GM12874 (cell line): ENCODE results near the gene RESP18.

Experiments
- TF ChIP-seq, protein P1 (sequence below): IDR thresholded peaks from 2 replicates; pipeline ENCODE4 v1.5.1; 2011; ENCODE audit warnings: low read depth, mild to moderate bottlenecking, control low read depth, low read length, moderate library complexity; ENCODE audit not compliant: insufficient read depth

RESP18 gene

DNA sequence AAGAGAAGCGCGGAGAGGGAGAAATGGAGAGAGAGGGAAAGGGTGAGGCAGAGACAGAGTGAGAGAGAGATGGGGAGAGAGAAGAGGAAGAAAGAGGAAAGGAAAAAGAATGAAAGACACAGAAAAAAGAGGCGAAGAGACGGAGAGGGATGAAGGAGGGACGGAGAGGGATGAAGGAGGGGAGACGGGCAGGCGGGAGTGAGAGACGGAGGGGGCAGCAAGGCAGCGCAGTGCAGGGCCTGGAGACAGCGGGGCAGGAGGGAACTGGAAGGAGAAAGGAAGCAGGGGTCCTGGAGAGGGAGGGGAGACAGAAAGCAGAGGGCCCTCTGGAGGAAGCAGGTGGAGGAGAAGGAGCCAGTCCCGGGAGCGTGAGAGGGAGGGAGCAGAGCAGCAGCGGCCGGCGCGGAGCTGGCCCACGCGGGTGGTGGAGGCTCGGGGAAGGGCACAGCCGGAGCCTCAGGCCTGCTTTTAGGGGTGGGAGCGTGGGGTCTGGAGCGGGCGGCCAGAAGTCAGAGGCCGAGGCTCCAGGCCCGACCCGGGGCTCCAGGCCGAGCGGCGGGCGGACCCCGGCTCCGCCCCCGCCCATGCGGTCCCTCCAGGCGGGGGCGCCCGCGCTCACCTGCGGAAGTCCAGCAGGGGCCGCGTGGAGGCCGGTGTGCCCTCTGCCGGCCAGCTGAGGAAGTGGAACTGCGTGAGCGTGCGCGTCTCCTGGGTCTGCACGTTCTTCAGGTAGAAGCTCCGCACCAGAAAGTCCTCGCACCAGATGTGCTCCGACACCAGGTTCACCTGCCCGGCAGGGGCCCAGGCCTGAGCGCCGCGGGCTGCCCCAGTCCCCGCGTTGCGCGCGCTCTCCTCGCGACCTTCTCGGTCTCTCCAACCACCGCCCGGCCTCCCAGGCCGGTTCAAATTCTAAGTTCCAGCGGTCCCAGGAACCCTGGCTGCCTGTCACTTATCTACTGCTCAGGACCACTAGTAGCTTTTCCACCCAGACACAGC lies 37.9 kb downstream of the RESP18 start:
- TF ChIP-seq, protein P1, sequence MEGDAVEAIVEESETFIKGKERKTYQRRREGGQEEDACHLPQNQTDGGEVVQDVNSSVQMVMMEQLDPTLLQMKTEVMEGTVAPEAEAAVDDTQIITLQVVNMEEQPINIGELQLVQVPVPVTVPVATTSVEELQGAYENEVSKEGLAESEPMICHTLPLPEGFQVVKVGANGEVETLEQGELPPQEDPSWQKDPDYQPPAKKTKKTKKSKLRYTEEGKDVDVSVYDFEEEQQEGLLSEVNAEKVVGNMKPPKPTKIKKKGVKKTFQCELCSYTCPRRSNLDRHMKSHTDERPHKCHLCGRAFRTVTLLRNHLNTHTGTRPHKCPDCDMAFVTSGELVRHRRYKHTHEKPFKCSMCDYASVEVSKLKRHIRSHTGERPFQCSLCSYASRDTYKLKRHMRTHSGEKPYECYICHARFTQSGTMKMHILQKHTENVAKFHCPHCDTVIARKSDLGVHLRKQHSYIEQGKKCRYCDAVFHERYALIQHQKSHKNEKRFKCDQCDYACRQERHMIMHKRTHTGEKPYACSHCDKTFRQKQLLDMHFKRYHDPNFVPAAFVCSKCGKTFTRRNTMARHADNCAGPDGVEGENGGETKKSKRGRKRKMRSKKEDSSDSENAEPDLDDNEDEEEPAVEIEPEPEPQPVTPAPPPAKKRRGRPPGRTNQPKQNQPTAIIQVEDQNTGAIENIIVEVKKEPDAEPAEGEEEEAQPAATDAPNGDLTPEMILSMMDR, result peak; percentile 100

DNA sequence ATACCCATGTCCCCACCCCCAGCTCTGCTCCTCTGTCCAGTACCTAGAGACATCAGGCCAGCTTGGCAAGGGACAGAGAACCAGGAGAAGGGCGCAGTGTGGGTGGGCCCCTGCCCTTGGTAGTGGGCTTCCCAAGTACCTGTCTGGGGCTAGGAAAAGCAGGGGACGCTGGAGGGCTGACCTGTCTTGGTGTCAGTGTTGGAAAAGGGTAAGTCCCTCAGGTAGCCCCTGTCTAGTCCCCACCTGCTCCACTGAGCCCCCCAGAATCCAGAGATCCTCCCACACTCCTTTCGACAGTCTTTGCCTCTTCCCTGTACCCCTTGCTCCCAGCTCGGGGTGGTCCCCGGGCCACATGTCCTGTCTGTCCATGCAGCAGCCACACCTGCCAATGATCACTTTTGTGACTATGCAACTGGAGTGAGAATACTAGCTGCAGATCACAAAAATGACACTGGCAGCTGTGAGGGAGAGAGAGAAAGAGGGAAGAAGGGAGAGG lies 38.8 kb downstream of the RESP18 start:
- TF ChIP-seq, protein P1, result no peak

DNA sequence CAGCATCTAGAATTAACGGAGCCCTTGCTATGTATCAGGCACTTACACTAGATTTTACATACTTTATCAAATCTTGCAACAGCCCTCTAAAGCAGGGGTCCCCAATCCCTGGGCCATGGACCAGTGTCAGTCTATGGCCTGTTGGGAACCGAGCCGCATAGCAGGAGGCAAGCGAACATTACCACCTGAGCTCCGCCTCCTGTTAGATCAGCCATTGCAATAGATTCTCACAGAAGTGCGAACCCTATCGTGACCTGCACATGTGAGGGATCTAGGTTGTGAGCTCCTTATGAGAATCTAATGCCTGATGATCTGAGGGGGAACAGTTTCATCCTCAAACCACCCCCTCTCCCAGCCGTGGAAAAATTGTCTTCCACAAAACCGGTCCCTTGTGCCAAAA lies 39.9 kb downstream of the RESP18 start:
- TF ChIP-seq, protein P1, result no peak

- TF ChIP-seq, protein P1, result no peak
Observed at GRCh38 chr2:219291910-219292490, 40.5 kb downstream of the RESP18 start.

DNA sequence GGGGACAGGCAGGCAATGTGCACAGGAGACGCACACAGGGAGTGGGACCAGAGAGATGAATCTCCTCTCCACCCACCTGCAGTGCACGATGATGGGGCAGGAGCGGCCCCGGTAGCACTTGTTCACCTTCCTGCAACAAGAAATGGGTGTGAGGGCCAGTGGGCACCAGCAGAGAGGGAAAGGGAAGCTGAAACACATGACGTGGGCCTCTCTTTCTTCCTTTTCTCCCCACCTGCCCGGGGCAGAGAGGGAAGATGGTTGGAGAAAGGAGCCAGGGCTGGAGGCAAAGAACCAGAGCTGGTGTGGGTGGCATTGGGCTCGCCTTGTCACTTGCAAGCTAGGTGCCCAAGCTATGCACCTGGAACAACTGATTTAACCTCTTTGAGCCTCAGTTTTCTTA lies 41.1 kb downstream of the RESP18 start:
- TF ChIP-seq, protein P1, result no peak

DNA sequence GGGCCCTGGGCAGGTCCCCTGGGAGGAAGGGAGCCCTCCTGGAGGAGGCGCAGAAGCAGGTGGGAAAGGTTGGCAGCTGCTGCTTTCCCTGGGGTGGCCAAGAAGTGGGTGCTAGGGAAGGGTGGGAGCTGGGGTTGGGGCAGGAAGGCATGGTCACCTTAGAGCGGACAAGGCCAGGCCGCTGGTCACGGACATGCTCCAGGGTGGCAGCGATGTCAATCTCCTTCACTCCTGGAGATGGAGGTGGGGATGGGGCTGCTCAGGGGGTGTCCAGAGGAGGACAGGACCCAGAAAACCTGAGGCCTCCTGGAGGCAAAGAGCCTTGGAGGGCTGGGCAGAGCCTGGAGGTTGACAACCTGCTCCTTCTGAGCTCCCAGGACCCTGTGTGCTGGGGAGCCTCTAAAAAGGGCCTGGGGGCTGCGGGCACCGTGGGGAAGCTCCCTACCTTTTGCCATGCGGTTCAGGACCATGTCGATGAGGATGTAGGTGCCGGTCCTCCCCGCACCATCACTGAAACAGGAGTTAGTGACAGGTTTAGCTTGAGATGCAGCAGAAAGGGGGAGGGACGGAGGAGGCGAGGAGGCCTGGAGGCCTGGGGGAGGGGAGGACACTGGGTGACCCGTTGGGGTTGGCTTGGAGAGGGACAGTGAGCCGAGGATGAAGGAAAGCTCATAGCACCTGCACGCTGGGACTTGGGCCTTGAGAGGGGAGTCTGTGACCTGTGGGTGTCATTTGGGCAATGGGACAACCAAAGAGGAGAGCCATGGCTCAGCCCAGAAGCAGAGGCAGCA lies 42.0 kb downstream of the RESP18 start:
- TF ChIP-seq, protein P1, result no peak
